CD4-positive, alpha-beta T cell (primary cell): ENCODE measurements around the gene SPNS3. TPM values are rescaled to one million over a fixed set of nuclear protein-coding genes. Genes with fewer than 3 reads are reported as not detected.

Experiments
- ATAC-seq: fragments of 200-7000 bp; cut with Tn5 transposase; one replicate; pipeline ENCODE4 v1.10.0; 2022; ENCODE audit warnings: mild to moderate bottlenecking; ENCODE audit not compliant: poor library complexity
- CTCF ChIA-PET: fragments of 350-600 bp; sonication (Branson Sonifier 250); formaldehyde crosslinking; loops from one replicate; lab custom pipeline; 2021; ENCODE audit warnings: antibody characterized with exemption, inconsistent platforms; lab: Charles Lee
- POLR2A ChIA-PET: fragments of 350-600 bp; sonication (Branson Sonifier 250); formaldehyde crosslinking; loops from one replicate; lab custom pipeline; 2021; ENCODE audit warnings: antibody characterized with exemption, inconsistent platforms; lab: Charles Lee
- DNase-seq, 14 experiments: peaks; one replicate each; pipeline ENCODE4 v3.0.0-alpha.2; 2013 to 2020; ENCODE audit warnings: mixed read lengths in 2 of 14
- H3K27ac ChIP-seq, 2 donors: one replicate each; pipeline versions ENCODE4 v1.5.1 to v1.7.0; 2013; ENCODE audit warnings: low read length in 2 of 2, low read depth in 1 of 2, mild to moderate bottlenecking in 1 of 2
- H3K27me3 ChIP-seq, 2 experiments: 1 replicate in 1 of 2; 2 replicates in 1 of 2; pipeline versions ENCODE4 v1.6.1 to v1.7.0; 2013; ENCODE audit warnings: low read length in 2 of 2, control low read depth in 1 of 2, mild to moderate bottlenecking in 1 of 2, moderate library complexity in 1 of 2; ENCODE audit not compliant: insufficient read depth in 2 of 2, control insufficient read depth in 1 of 2
- H3K36me3 ChIP-seq: one replicate; pipeline ENCODE4 v1.6.1; 2013; ENCODE audit warnings: low read length, control low read depth; ENCODE audit not compliant: insufficient read depth
- H3K4me1 ChIP-seq: one replicate; pipeline ENCODE4 v1.6.1; 2013; ENCODE audit warnings: low read length, control low read depth; ENCODE audit not compliant: insufficient read depth
- H3K4me3 ChIP-seq: one replicate; pipeline ENCODE4 v1.5.1; 2013; ENCODE audit warnings: mild to moderate bottlenecking, low read length, moderate library complexity
- H3K9me3 ChIP-seq, 2 experiments: 1 replicate in 1 of 2; 2 replicates in 1 of 2; pipeline versions ENCODE4 v1.6.1 to v1.7.0; 2013; ENCODE audit warnings: low read length in 2 of 2, mild to moderate bottlenecking in 2 of 2, control low read depth in 1 of 2, moderate library complexity in 1 of 2; ENCODE audit not compliant: control insufficient read depth in 1 of 2, insufficient read depth in 1 of 2
- H3K27ac Mint-ChIP-seq: one replicate; pipeline ENCODE4 v1.8.0; 2020; ENCODE audit warnings: mixed read lengths
- H3K27me3 Mint-ChIP-seq: one replicate; pipeline ENCODE4 v1.8.0; 2021; ENCODE audit warnings: mixed read lengths
- H3K36me3 Mint-ChIP-seq: one replicate; pipeline ENCODE4 v1.8.0; 2021; ENCODE audit warnings: low read depth, mixed read lengths
- H3K4me1 Mint-ChIP-seq: one replicate; pipeline ENCODE4 v1.8.0; 2021; ENCODE audit warnings: low read depth, mixed read lengths
- H3K4me3 Mint-ChIP-seq: one replicate; pipeline ENCODE4 v1.8.0; 2020; ENCODE audit warnings: mild to moderate bottlenecking, mixed read lengths
- H3K9me3 Mint-ChIP-seq: one replicate; pipeline ENCODE4 v1.8.0; 2020; ENCODE audit warnings: mixed read lengths
- intact Hi-C, 2 experiments: fragments of 100-400 bp; cut with DNase I in 1 of 2; cut with micrococcal nuclease in 1 of 2; formaldehyde crosslinking; loops; one replicate each; pipeline versions ENCODE4 v1.15.1 to v1.9.0; 2023 to 2025; cut with DNase I, micrococcal nuclease
- total RNA-seq, 174 experiments: library from RNA in 2 of 174; stranded (reverse) in 2 of 174; gene quantifications; one replicate each; pipeline ENCODE4 v1.2.3 and lab custom pipeline; 2021 to 2026
- TF ChIP-seq, protein P1 (sequence below): fragments of 200-600 bp; IDR thresholded peaks from one replicate; pipeline ENCODE4 v1.8.0; 2022; ENCODE audit warnings: antibody characterized with exemption, mild to moderate bottlenecking

Gene SPNS3
- total RNA-seq, 2 experiments from 2014 or later = 2.3 to 2.5 TPM

DNA sequence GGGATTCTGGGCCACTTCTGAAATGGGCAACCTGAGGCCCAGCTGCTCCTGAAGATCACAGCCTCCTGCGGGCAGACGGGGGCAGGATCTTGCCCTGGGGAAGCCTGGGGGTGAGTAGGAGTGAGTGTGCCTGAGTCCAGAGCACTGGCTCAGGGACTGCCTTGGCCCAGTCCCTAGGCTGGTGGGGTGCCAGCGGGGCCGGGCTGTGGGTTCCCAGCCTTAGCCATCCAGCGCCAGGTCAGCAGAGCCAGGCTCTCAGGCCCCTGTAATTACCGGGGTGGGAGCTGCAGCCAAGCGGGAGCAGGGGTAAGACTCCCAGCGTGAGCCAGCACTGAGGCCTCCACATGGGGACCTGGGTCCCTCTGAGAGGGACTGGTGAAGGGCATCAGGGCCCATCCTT is 73.2 kb downstream of the SPNS3 start:
- no peak overlapping the region for H3K27ac Mint-ChIP-seq
- no peak overlapping the region for H3K4me3 Mint-ChIP-seq
- no peaks in the 10 kb centered on the region for H3K9me3 Mint-ChIP-seq
- Histone ChIP-seq H3K4me1 (peaks cover 30% of the 10 kb centered on the region), H3K36me3 (no peaks in the 10 kb centered on the region), H3K27ac (no peak overlapping the region), H3K4me3 (no peak overlapping the region), H3K9me3 (no peaks in the 10 kb centered on the region), H3K27me3 (peaks cover 19 to 24% of the 10 kb centered on the region in 2 experiments)
- ATAC-seq (no peak), DNase-seq (no peak)
- peaks cover 25% of the 10 kb centered on the region for H3K27me3 Mint-ChIP-seq
- ChIA-PET CTCF (no interaction called here), POLR2A (no interaction called here)
- H3K4me1 Mint-ChIP-seq = peaks cover 33% of the 10 kb centered on the region
- intact Hi-C loops = no loop called here
- TF ChIP-seq, protein P1, sequence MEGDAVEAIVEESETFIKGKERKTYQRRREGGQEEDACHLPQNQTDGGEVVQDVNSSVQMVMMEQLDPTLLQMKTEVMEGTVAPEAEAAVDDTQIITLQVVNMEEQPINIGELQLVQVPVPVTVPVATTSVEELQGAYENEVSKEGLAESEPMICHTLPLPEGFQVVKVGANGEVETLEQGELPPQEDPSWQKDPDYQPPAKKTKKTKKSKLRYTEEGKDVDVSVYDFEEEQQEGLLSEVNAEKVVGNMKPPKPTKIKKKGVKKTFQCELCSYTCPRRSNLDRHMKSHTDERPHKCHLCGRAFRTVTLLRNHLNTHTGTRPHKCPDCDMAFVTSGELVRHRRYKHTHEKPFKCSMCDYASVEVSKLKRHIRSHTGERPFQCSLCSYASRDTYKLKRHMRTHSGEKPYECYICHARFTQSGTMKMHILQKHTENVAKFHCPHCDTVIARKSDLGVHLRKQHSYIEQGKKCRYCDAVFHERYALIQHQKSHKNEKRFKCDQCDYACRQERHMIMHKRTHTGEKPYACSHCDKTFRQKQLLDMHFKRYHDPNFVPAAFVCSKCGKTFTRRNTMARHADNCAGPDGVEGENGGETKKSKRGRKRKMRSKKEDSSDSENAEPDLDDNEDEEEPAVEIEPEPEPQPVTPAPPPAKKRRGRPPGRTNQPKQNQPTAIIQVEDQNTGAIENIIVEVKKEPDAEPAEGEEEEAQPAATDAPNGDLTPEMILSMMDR = no peak
- H3K36me3 Mint-ChIP-seq = no peaks in the 10 kb centered on the region

DNA sequence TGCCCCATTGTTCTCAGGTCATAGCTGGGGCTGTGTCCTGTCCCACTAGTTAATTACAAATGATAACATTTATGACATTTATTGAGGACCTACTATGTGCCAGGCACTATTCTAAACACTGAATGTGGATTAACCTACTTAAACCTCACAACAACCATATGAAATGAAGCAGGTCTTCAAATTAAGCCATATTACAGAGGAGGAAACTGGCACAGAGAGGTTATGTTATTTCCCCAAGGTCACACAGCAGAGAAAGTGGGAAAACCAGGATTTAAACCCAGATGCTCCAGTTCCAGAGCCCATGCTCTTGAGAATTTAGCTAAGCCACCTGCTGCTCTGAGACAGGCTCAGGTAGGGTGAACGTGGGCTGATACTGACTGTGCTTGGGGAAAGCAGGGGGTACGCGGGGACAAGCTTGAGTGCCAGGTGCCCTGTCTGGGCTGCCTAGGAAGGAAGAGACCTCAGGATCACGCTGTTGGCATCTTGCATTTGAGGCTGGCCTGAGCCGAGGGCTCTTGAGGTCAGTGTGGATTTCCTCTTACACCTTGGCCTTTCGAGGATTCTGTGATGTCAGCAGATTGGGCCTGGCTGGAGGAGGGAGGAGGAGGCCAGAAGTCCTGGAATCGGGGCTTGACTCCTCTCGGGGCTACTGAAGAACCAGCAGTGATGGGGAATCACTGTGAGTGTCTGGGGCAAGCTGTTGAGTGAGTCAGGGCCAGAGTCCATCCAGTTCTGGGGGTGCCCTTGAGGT is 73.8 kb downstream of the SPNS3 start:
- Histone ChIP-seq H3K9me3 (no peaks in the 10 kb centered on the region), H3K4me3 (no peak overlapping the region), H3K27ac (no peak overlapping the region), H3K27me3 (peaks cover 12 to 18% of the 10 kb centered on the region in 2 experiments), H3K36me3 (no peaks in the 10 kb centered on the region), H3K4me1 (peaks cover 30% of the 10 kb centered on the region)
- Mint-ChIP-seq H3K36me3 (no peaks in the 10 kb centered on the region), H3K4me3 (no peak overlapping the region), H3K4me1 (peaks cover 33% of the 10 kb centered on the region), H3K27me3 (peaks cover 21% of the 10 kb centered on the region), H3K27ac (no peak overlapping the region), H3K9me3 (no peaks in the 10 kb centered on the region)
- TF ChIP-seq, protein P1 = no peak
- DNase-seq (no peak), ATAC-seq (no peak)
- intact Hi-C loops = no loop called here
- POLR2A ChIA-PET = no interaction called here
- CTCF ChIA-PET = no interaction called here

DNA sequence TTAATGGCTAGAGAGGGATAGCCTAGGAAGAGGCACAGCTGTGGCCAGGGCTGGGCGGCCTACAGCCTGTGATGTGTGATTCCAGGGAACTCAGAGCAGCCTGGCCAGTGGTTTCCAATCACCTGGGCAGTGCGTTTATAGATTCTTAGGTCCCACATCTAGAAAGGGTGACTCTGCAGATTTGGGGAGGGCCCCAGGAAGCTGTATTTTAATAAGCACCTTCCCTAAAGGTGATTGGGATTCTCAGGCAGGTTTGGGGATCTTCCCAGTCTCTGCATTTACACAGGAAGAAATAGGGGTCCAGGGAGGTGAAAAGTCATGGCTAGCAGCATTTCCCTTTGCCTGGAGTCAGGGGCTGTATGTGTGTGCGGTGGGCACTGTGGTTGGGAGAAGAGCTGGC is 74.5 kb downstream of the SPNS3 start:
- Histone ChIP-seq H3K27me3 (peaks cover 7 to 11% of the 10 kb centered on the region in 2 experiments), H3K27ac (no peak overlapping the region), H3K36me3 (no peaks in the 10 kb centered on the region), H3K4me3 (no peak overlapping the region), H3K4me1 (peaks cover 30% of the 10 kb centered on the region), H3K9me3 (no peaks in the 10 kb centered on the region)
- no peaks in the 10 kb centered on the region for H3K9me3 Mint-ChIP-seq
- no peak for DNase-seq
- intact Hi-C loops = no loop called here
- POLR2A ChIA-PET = no interaction called here
- CTCF ChIA-PET = no interaction called here
- ATAC-seq = no peak
- peaks cover 33% of the 10 kb centered on the region for H3K4me1 Mint-ChIP-seq
- peaks cover 17% of the 10 kb centered on the region for H3K27me3 Mint-ChIP-seq
- no peak overlapping the region for H3K27ac Mint-ChIP-seq
- TF ChIP-seq, protein P1 = no peak
- H3K36me3 Mint-ChIP-seq = no peaks in the 10 kb centered on the region
- H3K4me3 Mint-ChIP-seq = no peak overlapping the region
